ENCODE data around the gene NSFL1C.

Gene NSFL1C

DNA sequence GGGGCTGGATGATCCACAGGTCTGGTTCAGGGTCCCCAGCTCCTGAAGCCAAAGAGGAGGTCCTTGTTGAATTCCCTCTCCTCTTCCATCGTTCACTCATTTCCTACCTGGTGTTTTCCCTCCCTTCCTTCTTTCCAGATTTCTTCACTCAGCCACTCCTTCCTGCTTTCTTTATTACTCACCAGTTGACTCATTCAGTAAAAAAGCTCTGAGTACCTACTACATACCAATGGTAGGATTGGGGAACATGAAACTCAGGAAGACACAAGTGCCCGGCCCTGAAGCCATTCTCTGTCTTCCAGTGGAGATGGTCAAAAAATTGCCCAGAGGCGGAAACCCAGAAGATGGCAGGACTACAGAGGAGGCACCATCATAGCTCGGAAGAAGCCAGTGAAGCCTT, 11.9 kb upstream of the NSFL1C start:
- DNase-seq = no peak
- H3K36me3 Mint-ChIP-seq (ENCODE audit: low read depth) = no peaks in the 10 kb centered on the region
- no peaks in the 10 kb centered on the region for H3K4me1 Mint-ChIP-seq
- H3K27me3 Mint-ChIP-seq (ENCODE audit: low read depth, poor library complexity) = peaks cover 24% of the 10 kb centered on the region
- H3K4me3 Mint-ChIP-seq = no peak overlapping the region
- TF ChIP-seq, protein P1, sequence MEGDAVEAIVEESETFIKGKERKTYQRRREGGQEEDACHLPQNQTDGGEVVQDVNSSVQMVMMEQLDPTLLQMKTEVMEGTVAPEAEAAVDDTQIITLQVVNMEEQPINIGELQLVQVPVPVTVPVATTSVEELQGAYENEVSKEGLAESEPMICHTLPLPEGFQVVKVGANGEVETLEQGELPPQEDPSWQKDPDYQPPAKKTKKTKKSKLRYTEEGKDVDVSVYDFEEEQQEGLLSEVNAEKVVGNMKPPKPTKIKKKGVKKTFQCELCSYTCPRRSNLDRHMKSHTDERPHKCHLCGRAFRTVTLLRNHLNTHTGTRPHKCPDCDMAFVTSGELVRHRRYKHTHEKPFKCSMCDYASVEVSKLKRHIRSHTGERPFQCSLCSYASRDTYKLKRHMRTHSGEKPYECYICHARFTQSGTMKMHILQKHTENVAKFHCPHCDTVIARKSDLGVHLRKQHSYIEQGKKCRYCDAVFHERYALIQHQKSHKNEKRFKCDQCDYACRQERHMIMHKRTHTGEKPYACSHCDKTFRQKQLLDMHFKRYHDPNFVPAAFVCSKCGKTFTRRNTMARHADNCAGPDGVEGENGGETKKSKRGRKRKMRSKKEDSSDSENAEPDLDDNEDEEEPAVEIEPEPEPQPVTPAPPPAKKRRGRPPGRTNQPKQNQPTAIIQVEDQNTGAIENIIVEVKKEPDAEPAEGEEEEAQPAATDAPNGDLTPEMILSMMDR (IDR thresholded peaks at IDR 0.05) = no peak
- no peak overlapping the region for H3K27ac Mint-ChIP-seq
- no peaks in the 10 kb centered on the region for H3K9me3 Mint-ChIP-seq

DNA sequence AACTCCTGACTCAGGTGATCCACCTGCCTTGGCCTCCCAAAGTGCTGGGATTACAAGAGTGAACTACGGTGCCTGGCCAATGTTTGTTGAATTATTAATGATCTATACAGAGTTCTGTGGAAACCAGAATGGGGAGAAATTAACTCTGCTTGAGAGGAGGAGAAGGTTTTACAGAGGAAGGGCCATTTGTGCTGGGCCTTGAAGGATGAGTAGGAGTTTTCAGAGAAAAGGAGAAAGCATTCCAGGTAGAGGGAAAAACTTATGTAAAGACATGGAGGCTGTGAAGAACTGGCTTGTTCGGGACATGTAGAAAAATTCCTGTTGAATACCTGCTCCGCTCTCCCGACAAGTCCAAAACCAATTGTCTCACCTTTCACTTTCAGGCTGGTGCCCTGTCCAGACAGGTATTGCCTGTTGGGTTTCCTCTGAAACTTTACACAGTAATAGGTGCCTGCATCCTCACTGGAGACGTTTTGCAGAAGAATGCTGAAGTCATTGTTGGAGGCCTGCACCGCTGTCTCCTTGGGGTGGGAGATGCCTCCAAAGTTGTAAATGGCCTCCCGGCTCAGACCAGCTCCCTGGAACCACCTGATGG, 11.3 kb upstream of the NSFL1C start:
- no peak for DNase-seq
- no peak overlapping the region for H3K27ac Mint-ChIP-seq
- H3K4me1 Mint-ChIP-seq = no peaks in the 10 kb centered on the region
- no peaks in the 10 kb centered on the region for H3K36me3 Mint-ChIP-seq (ENCODE audit: low read depth)
- no peaks in the 10 kb centered on the region for H3K9me3 Mint-ChIP-seq
- TF ChIP-seq, protein P1 (IDR thresholded peaks at IDR 0.05) = no peak
- peaks cover 21% of the 10 kb centered on the region for H3K27me3 Mint-ChIP-seq (ENCODE audit: low read depth, poor library complexity)
- H3K4me3 Mint-ChIP-seq = no peak overlapping the region

DNA sequence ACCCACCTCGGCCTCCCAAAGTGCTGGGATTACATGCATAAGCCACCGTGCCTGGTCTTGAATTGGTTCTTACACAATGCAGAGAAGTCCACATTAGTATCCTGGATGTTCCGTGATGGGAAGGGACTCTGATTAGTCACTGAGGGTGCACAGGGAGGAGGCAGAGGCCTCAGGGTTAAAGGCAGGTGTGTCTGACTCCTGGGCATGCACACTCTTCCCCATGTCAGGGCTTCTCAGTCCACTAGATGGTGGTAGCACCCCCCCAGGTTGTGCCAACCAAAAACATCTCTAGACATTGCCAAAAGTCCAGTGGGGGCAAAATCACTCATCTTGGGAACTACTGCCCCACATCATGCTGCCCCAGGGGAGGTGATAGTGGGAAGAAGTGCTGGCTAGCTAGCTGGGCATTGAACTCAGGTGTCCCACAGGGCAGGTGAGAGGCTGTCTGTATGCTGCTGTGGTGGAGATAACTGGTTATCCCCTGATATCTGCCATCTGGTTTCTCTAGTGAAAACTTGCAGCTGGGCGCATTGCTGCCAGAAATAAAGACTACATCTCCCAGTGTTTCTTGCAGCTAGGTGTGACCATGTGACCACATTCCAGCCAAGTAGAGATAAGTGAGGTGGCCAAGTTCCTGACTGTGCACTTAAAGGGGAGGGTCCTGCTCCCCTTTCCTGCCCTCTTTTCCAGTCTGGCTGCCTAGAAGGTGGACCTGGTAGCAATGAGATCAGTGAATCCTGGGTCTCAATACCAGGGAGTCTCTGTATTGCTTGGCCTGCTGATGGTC, 8.4 kb upstream of the NSFL1C start:
- Mint-ChIP-seq H3K4me1 (peaks cover 5% of the 10 kb centered on the region), H3K4me3 (no peak overlapping the region), H3K9me3 (no peaks in the 10 kb centered on the region), H3K27me3 (ENCODE audit: low read depth, poor library complexity) (peaks cover 12% of the 10 kb centered on the region), H3K27ac (no peak overlapping the region), H3K36me3 (ENCODE audit: low read depth) (no peaks in the 10 kb centered on the region)
- TF ChIP-seq, protein P1 (IDR thresholded peaks at IDR 0.05) = no peak
- no peak for DNase-seq

DNA sequence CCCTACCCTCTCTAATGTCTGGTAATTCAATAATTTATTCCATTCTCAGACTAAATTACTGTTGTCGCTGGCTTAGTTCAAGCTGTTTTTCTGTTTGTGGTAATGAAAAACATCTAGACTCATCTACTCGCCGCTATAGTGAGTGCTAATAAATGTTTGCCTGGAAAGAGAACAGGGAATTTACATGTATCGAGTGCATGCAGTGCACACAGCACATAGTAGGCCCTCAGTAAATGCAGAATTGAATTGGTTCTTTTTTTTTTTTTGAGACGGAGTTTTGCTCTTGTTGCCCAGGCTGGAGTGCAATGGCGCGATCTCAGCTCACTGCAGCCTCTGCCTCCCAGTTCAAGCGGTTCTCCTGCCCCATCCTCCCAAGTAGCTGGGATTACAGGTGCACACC, 7.7 kb upstream of the NSFL1C start:
- Mint-ChIP-seq H3K27me3 (ENCODE audit: low read depth, poor library complexity) (peaks cover 12% of the 10 kb centered on the region), H3K4me3 (no peak overlapping the region), H3K27ac (no peak overlapping the region), H3K4me1 (peaks cover 10% of the 10 kb centered on the region), H3K9me3 (no peaks in the 10 kb centered on the region), H3K36me3 (ENCODE audit: low read depth) (no peaks in the 10 kb centered on the region)
- TF ChIP-seq, protein P1 (IDR thresholded peaks at IDR 0.05) = no peak
- DNase-seq = no peak

DNA sequence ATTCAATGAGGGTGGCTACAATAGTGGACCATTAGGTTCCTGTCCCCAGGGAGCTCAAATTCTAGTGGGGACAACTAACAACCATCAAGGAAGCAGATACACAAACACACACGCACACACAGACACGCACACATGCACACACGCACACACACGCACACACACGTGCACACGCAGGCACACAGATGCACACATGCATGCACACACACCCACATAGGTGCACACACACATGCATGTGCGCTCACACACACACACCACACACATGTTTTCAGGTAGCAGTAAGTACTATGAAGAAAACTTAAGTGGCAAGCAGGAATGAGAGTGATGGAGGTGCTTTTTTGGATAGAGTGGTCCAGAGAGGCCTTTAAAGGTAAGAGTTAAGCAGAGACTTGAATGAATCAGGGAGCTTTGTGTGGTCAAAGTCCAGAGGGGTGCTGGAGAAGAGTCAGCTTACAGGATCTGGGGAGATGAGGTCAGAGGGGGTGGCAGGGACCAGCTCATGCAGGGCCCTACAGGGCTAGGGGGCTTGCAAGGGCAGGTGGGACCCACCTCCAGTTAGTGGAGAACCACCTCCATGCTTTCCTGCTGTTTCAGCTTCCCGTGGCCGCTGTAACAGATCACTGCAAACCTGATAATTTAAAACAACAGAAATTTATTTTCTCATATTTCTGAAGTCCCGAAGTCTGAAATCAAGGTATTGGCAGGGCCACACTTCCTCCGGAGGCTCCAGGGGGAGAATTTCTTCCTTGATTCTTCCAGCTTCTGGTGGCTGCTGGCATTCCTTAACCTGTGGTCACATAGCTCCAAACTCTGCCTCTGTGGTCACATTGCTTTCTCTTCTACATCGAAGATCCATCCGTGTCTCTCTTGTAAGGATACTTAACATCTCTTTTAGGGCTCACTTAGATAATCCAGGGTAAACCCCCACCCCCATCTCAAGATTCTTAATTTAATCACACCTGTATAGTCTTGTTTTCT, 6.9 kb upstream of the NSFL1C start:
- no peak for DNase-seq
- Mint-ChIP-seq H3K36me3 (ENCODE audit: low read depth) (no peaks in the 10 kb centered on the region), H3K4me1 (peaks cover 10% of the 10 kb centered on the region), H3K9me3 (no peaks in the 10 kb centered on the region), H3K27ac (no peak overlapping the region), H3K27me3 (ENCODE audit: low read depth, poor library complexity) (peaks cover 11% of the 10 kb centered on the region), H3K4me3 (no peak overlapping the region)
- TF ChIP-seq, protein P1 (IDR thresholded peaks at IDR 0.05) = no peak

All from nephron progenitor cell (in vitro differentiated cells).